GM21423 (cell line): ENCODE results near the gene HDAC11.
"Not testable (repeated sequence)": the region's sequence is repeated elsewhere in the genome, so short reads cannot be mapped to it uniquely, and the experiment has no call there.

Source experiments
- ATAC-seq: cut with Tn5 transposase; IDR thresholded peaks from one replicate; pipeline ENCODE4 v1.9.1; 2021; ENCODE audit warnings: mild to moderate bottlenecking, moderate library complexity; ENCODE audit not compliant: unreplicated experiment

The HDAC11 gene

GRCh38 chr3:13466781-13467180 lies 13.3 kb upstream of the HDAC11 start:
- ATAC-seq: no peak

DNA sequence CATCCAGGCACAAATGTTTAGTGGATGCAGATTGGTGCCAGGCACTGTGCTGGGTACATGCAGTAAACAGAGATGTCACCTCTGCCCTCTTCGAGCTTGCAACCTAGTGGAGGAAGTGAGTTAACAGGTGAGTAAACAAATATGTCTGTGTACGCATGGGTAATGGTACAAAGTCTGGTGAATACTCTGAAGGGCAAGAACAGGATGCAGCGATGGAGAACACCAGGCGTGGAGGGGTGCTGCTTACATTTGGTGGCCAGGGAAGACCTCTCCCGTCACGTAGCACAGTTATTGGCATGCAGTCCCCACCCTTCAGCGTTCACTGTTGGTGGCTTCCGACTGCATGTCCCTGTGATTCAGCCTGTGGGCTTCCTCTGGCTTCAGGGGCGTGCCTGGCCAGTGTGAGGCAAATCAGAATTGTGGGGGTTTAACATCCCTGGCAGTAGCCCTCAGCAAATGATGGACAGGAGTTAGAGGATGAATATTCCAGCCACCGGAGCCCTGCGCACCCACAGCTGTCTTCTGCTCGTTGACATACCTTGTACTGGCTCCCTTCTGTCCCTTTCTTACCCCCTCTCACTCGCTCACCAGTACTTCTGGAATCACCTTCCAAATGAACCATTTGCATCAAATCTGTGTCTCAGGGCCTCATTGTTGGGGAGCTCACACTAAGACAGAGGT lies 9.1 kb upstream of the HDAC11 start:
- ATAC-seq: no peak

DNA sequence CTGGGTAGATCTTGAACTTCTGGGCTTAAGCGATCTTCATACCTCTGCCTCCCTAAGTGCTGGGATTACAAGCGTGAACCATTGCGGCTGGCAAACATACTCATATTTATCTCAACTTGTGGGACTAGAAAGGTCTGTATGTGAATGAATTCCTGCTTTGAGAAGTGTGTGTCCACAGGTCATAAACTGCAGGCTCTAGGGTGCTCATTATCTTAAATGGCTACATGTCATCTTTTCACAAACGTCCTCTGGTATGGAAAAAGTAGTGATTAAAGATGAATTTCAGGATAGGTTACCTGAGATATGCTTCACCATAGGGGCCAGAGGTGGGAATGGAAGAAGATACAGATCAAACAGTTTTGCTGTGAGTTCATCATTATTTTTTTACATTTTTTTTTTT lies 7.8 kb upstream of the HDAC11 start:
- ATAC-seq: no peak

- no peak for ATAC-seq
Measured at GRCh38 chr3:13473020-13473419, 7.1 kb upstream of the HDAC11 start.

- ATAC-seq: no peak
Measured at GRCh38 chr3:13474021-13474420, 6.1 kb upstream of the HDAC11 start.

- no peak for ATAC-seq
Measured at GRCh38 chr3:13474776-13475303, 5.3 kb upstream of the HDAC11 start.

DNA sequence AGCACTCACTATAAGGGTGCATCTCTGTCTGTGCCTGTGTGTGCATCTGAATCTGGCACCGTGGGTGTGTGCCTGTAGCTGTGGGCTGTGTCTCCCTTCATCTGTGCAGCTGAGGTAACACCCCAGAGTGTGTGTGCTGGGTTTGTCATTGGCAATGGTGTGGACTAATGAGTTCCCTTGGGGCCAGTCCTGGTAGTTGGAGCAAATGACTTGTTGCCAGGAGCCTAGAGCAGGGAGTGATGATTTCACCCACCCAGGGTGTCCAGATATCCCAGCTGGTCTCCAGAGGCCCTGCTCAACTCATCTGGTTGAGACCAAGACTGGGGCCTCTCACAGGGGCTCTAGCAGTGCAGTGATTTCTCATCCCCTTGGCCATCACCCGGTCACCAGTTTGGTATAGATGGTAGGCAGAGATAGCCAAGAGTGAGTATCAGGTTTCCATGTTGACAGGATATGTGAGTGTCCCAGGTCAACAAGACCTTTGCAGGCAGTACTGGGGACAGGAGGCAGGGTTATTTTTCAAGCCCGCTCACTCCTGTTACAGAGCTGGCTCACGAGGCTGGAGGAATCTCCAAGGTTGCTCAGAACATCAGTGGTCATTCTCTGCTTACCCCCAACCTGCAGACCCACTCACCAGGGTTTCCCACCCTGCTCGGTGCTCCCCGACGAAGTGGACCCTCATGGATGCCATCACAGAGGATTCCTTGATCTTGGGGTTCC lies 4.1 kb upstream of the HDAC11 start:
- ATAC-seq: no peak

- no peak for ATAC-seq
Measured at GRCh38 chr3:13477943-13478342, 2.2 kb upstream of the HDAC11 start.

DNA sequence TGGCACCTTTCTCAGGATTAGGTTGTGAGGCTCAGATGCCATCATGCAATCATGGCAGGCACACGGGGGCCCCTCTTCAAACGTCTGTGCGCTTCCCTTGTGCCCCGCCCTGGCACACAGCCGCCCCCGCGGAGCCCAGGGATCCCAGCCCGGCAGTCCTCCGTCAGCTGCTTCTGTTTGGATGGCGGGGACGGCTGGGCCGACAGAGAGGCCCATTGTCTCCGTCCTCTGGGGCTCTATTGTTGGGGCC lies 849 bp upstream of the HDAC11 start:
- ATAC-seq: no peak

DNA sequence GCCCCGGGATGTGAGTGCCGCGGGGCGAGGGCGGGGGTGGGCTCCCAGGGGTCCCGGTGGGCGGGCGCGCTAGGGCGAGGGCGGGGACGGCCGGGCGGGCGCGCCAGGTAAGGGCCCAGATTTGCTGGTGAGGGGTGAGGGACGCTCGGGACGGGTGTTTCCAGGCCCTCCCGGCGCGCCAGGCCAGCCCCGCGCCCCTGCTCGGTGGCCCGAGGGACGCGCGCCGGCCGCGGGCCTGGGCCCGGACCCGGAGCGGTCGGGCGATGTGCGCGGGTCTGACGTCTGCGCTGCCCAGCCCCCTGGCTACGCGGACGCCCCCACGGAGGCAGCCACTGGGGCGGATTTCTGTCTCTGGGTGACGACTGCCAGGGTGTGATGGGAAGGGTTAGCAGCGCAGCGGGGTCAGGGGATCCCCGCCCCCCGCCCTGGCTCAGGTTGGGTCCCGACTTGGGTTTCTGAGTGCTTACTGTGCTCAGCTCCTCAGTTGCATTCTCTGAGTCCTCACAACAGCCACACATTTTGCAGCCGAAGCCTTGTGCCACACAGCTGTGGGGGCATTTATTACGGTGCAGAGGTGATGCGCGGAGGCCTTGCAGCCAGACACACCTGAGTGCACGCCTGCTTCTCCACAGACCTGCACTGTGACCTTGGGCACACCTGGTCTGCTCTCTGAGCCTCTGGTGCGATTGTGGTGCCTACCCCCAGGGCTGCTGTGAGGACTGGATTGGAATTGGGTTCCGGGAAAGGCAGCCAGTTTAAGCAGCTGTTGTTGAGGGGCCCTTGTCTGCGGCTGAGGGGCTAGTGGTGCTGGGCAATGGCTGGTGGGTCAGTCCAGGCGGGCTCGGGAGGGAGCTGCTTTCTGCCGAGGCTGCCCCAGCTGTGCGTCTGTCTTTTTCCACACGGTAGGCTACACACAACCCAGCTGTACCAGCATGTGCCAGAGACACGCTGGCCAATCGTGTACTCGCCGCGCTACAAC lies 523 bp downstream of the HDAC11 start:
- peak; percentile 26 for ATAC-seq

- ATAC-seq: no peak
Measured at GRCh38 chr3:13482106-13482690, 2.1 kb downstream of the HDAC11 start.

DNA sequence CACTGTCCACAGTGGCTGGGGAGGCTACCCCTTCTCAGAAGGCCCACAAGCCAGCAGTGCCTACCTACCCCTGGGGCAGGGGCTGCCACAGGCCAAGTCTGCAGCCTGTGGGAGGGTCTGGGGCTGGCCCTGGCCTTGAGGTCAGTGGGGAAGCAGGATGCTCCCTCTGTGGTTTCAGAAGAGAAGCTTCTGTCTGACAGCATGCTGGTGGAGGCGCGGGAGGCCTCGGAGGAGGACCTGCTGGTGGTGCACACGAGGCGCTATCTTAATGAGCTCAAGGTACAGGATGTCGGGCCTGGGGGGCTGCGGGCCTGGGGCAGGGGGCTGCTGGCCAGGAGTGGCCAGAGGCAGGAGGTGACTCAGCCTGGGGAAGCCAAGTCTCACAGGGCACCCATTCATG lies 3.2 kb downstream of the HDAC11 start:
- no peak for ATAC-seq

GRCh38 chr3:13483988-13484695 lies 4.0 kb downstream of the HDAC11 start:
- ATAC-seq: no peak

- ATAC-seq: no peak
Measured at GRCh38 chr3:13484851-13485590, 4.9 kb downstream of the HDAC11 start.

DNA sequence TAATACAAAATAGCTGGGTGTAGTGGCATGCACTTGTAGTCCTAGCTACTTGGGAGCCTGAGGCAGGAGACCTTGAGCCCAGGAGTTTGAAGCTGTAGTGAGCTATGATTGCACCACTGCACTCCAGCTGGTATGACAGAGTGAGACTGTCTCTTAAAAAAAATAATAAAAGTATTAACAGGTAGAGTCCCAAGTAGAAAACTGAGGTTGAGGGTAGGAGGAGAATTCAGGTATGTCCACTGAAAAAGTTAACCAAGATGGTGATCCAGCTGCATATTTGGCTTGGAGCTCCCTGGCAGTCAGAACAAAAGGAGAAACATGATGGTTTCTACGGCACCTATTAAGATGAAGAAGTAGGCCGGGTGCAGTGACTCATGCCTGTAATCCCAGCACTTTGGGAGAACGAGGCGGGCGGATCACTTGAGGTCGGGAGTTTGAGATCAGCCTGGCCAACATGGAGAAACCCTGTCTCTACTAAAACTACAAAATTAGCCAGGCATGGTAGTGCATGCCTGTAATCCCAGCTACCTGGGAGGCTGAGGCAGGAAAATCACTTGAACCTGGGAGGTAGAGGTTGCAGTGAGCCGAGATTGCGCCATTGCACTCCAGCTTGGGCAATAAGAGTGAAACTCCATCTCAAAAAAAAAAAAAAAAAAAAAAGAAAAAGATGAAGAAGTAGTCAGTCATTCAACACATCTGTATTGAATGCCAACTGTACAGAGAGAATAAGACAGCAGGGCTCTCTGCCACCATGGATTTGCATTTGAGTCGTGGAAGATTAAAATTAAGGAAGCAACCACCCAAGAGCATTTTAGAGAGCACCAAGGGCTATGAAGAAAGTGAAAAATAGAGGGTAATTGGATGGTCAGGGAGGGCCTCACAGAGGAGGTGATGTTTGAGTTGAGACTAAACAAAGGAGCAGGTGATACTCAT lies 5.8 kb downstream of the HDAC11 start:
- not testable (repeated sequence) for ATAC-seq

- ATAC-seq: no peak
Measured at GRCh38 chr3:13487403-13487802, 7.3 kb downstream of the HDAC11 start.

- no peak for ATAC-seq
Measured at GRCh38 chr3:13491206-13491974, 11.3 kb downstream of the HDAC11 start.

DNA sequence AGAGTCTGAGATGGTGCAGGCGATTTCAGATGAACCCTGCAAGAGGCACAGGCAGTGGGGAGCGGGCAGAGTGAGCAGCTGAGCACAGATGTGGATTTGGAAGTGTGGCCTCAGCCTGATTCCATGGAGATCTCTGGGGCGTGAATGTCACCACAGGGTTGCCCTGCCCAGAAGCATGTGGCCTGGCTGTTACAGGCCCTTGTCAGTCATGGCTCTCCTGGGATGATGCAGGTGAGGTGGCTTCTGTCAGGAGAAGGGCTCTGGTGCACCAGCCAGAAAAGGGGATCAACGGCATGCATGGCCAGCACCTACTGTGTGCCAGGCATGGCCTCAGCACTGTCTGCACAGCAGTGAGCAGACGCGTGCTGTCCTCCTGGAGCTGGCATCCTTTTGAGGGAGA lies 11.9 kb downstream of the HDAC11 start:
- ATAC-seq: no peak
